GM21619 (cell line): ENCODE data around the gene FNDC3B.

ENCODE experiments used
- ATAC-seq: cut with Tn5 transposase; IDR thresholded peaks from one replicate; pipeline ENCODE4 v1.9.1; 2021; ENCODE audit not compliant: unreplicated experiment

FNDC3B gene

GRCh38 chr3:172111163-172111562, 71.8 kb downstream of the FNDC3B start:
- ATAC-seq: no peak

DNA sequence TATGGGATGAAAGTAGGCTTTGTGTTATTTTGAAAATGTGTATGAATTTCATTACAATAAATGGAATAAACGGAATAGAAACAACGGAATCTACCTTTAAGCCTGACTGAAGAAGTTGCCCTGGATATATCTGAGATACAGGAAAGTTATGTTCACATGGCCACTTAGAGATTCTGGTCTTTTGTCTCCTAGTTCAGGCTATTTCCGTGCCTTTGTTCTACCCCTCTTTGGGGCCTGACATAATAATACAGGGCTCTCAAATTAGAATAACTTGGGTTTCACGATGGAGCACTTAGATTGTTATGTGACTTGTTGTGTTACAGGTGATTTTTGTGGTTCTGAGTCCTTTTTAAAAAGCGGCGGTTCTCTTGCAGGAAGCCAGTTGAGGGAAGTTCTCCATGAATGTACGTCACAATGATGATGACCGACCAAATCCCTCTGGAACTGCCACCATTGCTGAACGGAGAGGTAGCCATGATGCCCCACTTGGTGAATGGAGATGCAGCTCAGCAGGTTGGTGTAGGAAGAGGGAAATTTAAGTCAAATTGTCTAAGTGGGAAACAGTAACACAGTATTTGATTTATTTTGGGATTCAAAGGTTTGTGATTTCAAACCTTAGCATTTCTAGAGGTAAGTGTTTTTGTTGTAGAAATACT, 72.8 kb downstream of the FNDC3B start:
- ATAC-seq: no peak

DNA sequence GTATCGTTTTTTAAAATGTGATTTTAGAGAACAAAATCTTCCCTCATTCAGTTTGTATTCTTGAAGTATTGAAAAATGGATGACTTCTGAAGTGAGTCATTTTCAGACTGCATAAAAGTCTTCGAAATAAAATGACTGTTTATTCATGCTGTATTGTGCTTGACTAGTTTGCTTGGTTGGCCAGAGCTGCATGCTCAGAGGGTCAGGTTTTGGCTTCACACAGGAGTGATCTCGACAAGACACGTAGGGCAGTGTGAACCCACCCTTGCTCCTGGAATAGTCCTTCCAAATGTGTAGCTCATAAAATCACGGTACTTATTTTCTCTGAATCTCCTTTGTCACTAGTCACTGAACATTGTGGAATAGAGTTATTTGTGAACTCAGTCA, 73.3 kb downstream of the FNDC3B start:
- no peak for ATAC-seq

GRCh38 chr3:172113710-172114109, 74.3 kb downstream of the FNDC3B start:
- no peak for ATAC-seq

DNA sequence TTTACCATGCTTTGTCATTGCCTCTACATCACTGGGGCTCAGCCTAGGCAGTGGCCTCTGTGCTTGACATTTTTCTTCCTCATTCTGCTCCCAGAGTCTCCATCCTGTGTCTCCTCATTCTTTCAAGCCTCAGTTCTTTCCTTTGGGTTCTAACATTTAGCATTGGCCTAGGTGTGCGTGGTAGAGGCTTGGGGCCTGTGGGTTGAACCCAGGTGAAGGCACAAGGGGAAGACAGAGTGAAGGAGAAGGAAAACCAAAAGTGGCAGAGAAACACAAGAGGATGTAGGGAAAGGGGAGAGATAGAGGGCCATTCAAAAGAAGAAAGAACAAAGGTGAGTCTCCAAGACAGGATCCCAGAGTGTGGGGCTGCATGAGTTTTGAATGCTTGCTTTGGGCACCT, 75.7 kb downstream of the FNDC3B start:
- ATAC-seq: no peak

DNA sequence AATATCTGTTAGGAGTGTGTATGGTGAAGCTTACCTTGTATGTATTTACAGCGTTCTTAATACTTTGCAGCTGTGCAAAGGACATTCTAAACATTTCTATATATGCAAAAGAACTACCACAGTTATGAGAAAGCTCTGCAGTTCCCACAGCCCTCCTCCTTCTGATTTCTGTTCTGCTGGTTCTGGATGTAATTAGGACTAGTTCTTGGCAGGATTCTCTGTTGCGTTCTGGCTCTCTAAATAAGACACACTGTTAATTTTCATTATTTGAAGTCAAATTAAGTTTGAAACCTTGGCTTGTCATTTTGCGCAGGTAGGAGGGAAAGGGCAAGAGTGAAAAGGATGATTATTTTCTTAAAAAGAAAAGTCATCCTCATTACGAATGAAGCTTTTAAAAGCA, 76.4 kb downstream of the FNDC3B start:
- no peak for ATAC-seq

DNA sequence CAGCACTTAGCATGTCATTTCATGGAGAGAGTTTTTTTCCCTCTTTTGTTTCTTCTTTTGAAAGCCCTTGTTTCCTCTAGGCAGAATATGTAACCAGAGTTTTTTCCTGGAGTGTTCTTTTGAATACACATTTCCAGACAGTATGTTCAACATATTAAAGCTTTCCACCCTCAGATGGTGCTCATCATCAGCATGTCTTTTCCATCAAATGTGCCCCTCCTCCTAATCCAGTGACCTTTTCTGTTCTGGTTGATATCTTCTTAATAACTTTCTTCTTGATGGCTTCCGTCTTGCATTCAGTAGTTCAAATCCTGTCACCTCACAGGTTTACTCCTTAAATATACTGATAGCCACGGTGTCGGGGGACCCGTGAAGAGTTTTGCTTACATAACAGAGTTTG, 78.6 kb downstream of the FNDC3B start:
- no peak for ATAC-seq

DNA sequence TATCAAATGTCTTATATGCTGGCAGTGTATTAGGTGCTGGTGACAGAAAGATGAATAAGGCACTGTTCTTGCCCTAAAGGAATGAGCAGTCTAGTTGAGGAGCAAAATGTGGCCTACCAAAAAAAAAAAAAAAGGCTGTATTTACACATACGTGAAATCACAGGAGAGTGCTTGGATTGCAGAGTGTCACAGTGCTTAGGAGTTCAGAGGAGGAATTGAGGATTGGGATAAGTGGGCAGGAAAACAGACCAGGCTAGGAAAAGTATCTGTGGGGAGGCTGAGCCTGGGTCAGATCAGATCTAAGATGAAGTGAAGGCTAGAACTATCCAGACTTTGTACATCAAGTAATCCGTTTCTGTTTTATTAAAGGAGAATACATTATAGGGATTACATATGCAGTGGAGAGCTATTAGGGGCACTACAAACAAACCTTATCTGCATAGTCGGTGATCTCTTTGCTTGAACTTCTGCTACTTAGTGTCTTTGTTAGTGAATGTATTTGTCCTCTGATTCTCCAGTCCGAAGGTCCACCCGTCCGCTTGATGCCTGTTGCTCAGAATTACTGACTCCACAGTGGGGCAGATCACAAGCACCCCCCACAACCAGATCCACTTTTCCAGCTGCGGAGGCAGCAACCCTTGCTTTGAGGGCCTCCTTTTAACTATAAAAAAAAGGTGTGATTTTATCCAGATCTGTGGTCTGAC, 80.0 kb downstream of the FNDC3B start:
- ATAC-seq: no peak

GRCh38 chr3:172120912-172121311, 81.5 kb downstream of the FNDC3B start:
- no peak for ATAC-seq

GRCh38 chr3:172121981-172122380, 82.6 kb downstream of the FNDC3B start:
- ATAC-seq: no peak

DNA sequence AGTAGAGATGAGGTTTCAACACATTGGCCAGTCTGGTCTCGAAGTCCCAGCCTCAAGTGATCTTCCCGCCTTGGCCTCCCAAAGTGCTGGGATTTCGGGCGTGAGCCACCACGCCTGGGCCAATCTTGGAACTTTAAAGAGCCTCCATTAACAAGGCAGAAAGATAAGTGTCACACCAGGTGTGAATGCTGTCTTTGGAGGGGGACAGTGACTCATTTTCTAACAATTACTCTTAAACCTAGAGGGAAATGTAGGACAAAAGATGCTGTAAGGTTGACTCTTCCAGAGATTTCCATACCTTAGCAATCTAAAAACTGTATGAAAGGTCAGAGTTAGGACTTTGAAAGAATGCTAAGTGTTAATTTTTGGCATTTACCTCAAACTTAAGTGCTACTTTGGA, 84.9 kb downstream of the FNDC3B start:
- no peak for ATAC-seq

GRCh38 chr3:172125053-172125452, 85.7 kb downstream of the FNDC3B start:
- no peak for ATAC-seq

DNA sequence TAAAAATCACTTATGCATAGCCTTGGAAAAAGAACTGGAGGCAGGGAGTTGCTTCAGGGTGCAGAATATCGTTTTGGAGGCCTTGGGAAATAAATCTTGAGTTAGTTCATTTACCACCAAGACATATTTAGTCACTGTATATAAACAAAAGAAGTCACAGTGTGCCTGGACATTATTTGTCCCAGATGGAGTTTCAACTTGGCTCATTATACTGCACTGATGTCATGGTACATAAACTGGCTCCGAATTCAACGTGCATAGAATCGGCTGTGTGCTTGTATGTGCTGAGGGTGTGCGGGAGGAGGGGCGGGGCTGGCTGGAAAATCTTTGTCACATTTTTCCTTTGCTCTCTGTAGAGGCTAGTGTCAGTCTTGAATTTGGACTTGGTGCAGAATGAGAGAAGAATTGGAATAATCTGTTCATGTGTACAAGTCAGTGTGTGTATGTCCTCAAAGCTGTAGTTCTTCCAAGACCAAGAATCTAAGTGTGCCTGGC, 86.6 kb downstream of the FNDC3B start:
- ATAC-seq: no peak

GRCh38 chr3:172126741-172127140, 87.4 kb downstream of the FNDC3B start:
- no peak for ATAC-seq

DNA sequence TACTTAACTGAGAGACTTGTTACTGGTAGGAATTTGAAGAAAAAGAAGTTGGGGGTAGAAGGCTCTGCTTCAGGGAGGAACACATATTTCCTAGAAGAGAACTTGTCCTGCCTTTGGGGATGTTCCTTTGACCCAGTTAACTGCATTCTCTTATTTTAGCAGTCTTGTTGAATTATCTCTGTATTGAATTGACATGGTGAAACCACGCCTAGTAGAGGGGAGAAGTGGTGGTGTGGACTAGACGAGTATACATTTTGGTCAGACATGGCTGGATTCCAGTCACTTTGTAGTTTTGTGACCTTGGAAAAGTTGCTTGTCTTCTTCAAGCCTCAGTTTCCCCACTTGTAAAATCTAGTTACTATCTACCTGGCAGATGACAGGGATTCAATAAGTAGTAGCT, 87.8 kb downstream of the FNDC3B start:
- no peak for ATAC-seq

DNA sequence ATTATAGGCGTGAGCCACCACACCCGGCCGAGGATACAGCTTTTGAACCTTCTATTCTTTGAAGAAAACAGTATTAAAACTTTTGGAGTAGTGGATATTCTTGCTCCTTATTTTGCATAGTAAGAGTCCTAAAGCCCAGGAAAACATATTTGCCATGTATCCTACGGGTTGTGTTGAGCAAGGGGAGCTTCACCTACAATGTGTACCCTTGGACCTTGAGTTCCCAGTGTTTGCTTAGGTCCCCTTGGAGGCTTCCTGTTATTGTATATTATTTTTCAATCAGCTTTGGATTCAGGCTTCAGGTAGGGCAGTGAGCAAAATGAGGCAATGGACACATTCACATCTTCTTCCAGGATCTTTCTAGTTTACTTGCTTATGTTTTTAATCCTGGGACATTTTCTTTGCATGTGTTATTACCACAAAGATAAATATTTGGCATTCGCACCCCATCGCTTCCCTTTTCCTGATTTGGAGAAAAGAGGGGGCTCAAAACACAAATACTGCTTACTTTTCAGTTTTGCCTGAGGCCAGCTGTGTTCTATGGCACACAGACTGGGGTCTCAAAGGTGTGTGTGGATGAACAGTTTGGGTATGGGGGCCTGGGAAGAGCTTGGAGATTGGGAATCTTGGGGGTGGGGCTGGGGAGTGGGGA, 88.7 kb downstream of the FNDC3B start:
- ATAC-seq: no peak

GRCh38 chr3:172128858-172129257, 89.5 kb downstream of the FNDC3B start:
- no peak for ATAC-seq

DNA sequence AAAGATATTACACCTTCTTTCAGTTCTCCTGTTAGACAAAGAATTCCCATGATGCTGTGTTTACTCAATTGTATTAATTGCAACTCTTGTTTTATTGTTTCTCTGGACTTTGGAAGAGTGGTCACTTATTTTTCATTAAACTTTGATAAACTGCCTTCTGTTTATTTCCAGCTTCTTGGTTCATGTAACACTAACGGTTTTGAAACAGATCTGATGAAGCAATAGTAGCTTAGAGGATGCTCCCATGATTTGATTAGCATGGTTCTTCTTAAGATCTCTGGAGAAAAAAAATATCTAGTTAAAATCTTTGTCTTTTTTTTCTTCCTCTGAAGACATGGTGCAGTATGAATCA, 90.1 kb downstream of the FNDC3B start:
- ATAC-seq: no peak

DNA sequence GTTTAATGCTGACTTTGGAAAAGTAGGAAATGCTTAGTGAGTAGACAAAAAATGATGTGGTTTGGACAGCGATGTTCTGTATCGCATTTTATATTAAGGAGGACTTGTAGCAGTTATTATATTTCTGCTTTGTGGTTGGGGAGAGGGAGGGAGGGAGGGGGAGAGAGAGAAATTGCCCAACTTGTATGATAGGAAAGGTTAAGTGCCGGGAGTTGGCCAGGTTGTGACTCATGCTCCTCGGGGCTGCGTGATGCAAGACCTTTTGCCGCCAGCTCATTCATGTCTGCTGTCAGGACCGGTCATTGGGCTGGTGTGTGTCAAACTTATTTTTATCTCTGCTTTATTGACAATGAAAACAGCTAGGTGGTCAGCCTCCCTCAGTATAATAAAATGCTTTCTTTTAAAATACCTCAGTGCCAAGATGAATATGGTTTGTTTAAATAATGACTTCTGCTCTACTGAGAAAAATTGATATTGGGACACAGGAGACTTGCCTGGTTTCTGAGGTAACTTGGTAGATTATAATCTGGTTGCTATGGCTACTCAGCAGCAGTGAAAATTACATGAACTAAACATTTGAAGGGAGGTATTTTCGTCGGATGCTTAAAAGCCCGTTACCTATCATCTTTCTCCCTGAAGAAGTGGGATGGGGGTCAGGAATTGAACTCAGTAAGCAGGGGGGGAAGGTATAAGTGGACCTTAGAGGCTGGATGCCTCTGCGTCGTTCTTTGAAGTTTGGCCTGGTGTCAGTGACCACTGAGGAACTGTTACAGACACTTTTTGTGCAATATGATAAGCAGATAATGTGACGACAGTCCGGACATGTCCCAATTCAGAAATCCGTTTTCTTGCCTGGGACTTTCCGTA, 90.7 kb downstream of the FNDC3B start:
- ATAC-seq: no peak

DNA sequence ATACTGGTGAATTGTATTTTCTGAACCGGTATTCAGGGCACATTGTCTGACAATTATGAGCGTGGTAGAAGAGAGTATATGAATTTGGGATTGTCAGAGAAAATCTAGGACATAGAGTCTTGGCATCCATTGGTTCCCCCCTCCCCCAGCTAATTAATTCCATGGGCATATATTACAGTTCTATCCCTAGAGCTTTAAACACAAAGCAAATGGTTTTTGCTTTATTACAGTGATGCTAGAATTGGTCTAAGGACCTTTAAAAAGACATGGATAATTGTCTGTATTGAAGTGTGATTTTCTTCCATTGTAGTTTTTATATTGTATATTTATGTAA, 91.3 kb downstream of the FNDC3B start:
- ATAC-seq: no peak

DNA sequence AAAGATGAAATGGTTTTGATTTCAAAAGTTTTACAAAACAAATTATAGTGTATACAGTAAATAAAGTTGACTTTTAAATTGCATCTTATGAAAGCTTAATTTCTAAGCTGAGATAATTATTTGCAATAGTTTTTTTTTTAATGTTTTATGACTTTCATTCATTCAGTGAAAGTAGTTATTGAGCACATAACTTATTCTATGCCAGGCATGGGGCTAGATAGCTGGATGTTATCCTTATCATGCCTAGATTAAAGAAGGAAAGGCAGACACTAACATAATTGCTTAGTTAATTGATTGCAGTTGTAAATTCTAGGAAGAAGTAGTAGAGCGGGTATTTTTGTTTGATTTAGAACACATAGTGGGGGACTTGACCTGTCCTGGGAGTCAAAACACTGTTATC, 92.4 kb downstream of the FNDC3B start:
- no peak for ATAC-seq
